LoVo (cell line): ENCODE results near the gene EVA1C.
"Not testable (repeated sequence)": the region's sequence is repeated elsewhere in the genome, so short reads cannot be mapped to it uniquely, and the experiment has no call there.

ENCODE experiments used
- DNase-seq: peaks from one replicate; pipeline ENCODE4 v3.0.0-alpha.2; 2016; ENCODE audit warnings: low spot score

The EVA1C gene

DNA sequence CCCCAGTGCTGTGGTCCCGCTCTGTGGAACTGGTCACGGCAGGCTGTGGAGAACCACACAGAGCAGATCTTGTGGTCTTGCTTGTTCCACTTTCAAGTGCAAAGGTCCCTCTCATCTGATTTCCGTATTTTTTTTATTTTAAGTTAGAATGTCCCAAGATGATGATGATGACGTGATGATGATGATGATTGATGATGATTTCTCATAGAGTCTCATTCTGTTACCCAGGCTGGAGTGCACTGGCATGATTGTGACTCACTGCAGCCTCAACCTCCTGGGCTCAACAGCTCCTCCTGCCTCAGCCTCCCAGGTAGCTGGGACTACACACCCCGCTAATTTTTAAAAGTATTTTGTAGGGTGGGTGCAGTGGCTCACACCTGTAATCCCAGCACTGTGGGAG is 12.2 kb downstream of the EVA1C start:
- no peak for DNase-seq

DNA sequence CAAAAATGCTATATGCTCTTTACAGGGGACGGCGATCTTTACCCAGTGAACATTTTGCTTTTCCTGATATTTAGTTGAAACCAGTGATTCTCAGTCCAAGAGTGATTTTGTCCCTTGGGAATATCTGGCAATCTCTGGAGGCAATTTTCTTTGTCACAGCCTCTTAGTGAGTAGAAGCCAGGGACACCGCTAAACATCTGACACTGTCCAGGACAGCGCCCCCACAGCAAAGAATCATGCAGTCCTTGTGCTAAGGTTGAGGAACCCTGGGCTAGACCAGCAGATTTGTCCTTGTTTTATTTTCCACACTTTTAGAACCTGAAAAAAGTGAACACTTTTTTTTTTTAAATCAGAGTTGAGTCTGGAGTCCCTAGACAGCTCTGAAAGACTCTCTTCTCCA is 13.1 kb downstream of the EVA1C start:
- no peak for DNase-seq

DNA sequence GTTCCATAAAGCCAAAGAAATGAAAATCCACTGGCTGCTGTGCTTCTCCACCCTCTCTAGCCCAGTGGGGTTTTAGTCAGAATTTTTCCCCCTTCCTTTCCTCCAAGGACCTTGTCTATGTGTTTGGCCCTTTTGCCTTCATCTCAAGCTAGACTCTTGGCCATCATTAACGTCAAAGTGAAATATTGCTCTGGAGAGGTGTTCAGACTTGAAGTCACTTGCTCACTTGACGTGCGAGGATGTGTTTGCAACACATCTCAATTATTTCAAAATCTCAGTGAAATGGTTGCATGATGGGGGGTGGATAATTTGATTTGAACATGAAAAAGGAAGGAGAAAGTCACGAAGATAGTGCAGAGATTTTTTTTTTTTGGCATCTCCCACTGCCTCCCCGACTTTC is 13.6 kb downstream of the EVA1C start:
- no peak for DNase-seq

DNA sequence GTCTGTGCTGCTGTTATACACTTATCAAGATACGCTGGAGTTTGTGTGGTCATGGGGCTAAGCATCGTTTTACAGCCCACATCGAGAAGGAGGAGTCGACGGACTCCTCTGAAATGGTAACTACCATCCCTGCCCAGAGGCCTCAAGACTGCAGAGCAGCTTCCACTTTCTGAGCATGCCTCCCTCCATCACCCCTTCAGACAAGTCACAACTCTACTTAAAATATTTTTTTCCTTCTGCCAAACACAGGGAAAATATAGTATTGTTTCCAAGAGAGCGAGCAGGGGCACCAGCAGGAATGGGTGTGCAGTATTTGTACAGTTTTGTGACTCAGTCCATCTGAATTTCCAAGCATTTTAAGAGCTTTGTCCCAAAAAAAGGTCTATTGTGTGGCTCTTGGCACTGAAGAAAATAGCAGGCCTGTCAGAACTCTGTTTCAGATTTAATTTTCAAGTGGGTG is 14.1 kb downstream of the EVA1C start:
- no peak for DNase-seq

DNA sequence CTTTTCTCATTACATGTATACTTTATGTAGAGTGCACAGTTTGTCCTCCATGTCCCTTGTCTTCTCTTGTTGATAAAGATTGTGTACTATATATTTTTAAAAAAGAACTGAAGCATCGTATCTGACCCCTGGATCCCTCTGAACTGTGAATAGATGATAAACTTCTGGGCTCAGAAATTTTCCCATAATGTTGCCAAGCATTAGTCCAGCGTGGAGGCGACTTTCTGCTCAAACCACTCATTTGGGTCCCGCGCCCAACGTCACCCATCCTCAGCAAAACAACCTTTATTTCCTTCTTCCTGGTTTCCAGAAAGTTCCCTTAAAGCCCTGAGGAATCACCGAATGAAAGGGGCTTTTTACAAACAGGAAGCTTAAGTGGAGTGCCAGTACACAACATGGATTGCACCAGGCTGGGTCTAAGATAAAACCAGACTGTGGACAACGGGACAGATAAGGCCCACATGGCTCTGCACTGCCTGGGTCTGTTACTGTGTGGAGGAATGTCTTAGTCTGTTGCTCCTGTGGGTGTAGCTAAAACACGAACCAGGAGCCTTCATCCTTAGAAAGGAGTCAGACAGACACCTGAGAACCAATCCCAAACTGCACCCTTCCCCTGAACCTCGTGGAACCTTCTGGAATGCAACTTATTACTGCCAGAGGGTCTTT is 15.6 kb downstream of the EVA1C start:
- DNase-seq = no peak

DNA sequence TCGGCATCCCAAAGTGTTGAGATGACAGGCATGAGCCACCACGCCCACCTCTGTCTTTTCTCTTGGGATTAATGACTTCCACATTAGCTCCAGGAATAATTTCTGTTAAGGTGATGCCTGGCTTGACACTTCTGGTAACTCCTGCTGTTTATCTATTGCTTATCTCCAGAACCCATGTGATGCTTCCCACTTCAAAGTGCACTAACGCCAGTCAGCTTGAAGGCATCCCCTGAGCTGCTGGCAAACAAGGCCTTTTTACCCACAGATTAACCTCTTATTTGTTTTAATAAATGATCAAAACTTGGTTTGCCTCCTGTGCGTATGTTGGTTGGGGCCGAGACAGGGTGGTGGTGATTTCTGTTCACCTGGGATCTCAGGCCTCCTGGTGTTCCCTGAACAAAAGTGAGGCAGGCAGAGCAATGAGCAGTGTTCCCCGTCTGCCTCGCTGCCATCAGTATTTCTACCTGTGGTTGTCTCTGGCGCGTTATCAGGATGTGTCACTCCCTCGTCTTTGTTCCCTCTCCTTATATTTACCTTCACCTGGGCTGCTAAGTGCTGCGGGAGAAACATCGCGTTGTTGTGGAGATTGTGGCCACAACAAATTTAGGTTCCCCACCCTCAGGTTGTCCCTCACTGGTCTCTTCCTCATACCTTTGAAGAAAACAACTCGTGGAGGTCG is 20.6 kb downstream of the EVA1C start:
- DNase-seq = peak; percentile 86

DNA sequence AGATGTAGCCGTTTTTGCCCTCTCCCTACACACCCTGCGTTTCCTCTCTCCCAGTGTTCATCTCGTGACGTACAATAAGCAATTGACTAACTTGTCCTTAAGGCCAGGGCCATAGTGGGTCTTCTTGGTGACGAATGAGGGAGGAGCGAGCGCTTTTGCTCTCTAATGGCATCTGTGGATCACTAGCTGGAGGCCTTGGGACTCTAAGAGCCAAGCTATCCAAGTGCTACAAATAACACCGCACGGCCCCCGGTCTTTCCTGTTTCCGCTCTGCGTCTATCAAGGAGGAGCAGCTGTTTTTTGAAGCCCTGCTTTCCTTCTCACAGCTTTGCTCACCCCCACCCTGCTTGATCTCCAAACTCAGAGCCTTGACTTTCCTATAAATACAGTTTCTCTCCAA is 25.2 kb downstream of the EVA1C start:
- DNase-seq = no peak

DNA sequence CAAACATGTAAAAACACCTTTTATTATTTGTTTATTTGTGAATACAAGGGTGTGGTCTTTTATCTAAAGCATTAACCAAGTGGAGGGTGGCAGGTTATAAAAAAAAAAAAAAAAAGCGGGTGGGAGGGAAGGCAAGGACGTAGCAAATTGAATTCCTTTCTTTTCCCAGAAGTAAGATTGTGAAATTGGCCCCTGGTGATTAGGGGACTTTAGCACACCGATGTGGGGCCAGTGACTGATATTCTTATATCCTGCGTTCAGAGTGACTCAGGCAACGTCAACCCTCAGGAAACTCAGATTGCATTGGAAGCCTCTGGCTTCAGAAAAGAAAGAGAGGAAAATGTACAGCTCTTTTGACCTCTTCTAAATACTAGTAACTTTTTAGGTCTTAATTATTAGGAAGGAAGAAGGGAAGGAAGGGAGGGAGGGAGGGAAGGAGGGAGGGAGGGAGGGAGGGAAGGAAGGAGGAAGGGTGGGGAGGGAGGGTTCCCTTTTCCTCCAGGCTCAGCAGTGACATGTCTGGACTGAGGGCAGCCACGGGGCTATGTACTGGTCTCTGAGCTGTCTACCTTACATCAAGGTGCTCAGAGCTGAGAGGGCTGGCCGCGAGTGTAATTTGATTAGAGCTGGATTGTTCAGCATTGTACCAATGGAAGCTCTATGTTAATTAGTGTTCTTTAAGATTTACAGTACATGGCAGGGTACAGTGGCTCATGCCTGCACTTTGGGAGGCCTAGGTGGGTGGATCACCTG is 30.2 kb downstream of the EVA1C start:
- DNase-seq = peak; percentile 50

DNA sequence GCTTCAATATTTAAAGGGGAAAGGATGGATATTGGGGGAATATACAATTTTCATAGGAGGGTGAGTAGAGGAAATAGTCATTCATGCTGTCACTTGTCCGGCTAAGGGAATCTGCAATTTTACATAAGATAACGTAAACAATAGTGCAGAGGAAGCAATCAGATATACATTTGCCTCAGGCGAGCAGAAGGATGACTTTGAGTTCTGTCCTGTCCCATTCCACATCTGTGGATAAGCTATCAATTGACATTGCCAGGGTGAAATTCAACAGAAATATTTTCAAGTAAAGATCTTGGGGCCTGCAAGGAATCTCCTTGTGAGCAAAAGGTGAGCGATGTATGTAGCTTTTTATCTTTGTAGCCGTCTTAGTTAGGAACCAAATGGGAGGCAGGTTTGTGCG is 32.6 kb downstream of the EVA1C start:
- no peak for DNase-seq

DNA sequence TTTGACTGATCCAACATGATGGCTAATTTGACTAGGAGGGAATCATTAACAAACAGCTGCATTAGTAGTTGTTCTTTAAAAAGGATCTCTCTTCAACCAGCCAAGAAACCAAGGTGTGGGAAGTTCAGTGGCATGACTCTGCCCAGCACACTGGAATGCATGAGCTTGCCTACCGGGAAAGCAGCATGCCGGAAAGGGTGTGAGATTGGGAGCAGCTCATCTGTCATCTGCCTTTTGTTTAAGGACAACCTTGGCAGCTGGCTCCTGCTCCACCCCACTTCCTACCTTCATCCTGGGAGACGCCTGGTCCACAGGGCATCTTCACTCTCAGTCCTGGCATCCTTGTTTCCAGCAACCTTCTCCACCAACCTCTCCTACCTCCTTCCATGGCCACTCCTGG is 33.9 kb downstream of the EVA1C start:
- not testable (repeated sequence) for DNase-seq

DNA sequence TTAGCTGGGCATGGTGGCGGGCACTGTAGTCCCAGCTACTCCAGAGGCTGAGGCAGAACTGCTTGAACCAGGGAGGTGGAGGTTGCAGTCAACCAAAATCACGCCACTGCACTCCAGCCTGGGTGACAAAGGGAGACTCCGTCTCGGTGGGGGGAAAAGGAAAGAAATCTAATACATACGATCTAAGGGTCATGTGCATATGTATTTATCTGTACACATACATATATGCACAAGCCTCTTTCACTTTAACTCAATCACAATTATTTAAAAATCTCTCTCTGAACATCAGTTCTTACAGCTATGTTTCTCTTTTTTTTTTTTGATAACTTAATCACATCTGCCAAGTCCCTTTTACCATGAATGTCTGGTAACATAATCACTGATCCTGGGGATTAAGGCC is 34.7 kb downstream of the EVA1C start:
- DNase-seq = no peak

DNA sequence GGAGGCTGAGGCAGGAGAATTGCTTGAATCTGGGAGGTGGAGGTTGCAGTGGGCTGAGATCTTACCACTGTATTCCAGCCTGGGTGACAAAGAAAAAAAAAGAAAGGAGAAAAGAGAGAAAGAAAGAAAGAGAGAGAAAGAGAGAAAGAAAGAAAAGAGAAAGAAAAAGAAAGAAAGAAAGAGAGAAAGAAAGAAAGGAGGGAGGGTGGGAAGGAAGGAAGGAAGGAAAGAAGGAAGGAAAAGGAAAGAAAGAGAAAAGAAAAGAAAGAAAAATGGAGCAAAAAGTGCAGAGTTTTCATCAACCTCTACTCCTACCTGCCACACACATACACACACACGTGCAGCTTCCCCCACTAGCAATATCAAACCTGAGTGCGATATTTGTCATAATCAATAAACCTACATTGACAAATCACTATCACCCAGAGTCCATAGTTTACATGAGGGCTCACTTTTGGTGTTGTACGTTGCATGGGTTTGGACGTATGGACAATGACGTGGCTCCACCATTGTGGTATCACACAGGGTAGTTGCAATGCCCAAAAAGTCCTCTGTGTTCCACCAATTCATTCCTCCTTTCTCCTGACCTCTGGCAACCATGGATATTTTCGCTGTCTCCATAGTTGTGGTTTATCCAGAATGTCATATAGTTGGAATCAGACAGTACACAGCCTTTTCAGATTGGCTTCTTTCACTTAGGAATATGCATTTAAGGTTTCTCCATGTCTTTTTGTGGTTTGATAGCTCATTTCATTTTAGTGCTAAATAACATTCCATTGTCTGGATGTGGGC is 36.5 kb downstream of the EVA1C start:
- no peak for DNase-seq

DNA sequence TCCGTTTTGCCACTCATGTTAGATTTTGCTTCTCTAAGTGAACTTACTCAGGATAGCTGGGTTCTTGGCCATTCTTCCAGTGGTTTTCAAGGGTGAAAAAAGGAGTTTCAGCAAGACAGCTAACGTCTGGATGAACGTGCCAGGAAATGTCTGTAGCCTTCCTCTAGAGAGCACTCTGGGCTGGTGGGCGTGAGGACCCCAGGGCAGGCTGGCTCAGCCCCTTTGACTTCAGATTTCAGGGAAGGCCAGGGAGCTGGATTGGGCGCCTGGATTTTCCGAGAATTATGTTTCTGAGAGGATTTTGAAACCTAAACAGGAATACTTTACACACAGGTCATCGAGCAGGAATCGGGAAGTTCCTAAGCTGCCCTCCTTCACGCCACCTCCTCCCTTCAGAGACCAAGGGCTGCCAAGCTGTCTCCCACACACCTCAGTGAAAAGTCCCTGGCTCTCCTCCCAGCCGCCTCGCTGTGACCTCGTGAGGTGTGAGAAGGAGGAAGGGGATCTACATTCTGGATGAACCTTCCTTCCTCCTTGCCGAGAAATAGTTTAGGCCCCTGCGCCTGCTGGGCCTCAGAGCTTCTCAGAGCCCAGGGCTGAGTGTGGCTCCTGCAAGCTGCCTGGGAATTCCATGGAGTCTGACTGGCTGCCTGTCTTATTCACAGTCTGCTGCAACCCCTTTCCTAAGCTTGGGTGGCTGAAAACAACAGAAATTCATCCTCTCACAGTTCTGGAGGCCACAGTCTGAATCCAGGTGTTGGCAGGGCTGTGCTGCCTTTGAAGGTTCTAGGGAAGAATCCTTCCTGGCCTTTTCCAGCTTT is 38.6 kb downstream of the EVA1C start:
- DNase-seq = peak; percentile 29

DNA sequence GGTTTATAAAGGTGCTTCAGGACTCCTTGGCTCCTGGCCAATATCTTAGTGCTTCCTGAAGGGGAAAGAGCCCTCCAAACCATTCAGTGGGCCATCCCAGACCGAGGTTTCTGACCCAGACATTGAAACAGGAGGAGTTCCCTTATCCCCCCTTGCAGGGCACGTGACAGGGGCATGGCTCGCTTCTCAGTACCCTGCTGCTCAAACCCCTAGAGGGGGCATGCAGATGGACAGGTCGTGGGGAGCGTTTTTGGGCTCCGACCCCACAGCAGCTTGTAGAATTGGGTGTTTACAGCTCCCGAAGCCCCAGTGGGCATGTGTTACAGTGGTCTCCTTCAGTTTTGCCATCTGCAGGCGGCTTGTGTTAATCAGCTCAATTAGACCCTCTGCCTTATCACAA is 39.7 kb downstream of the EVA1C start:
- DNase-seq = not testable (repeated sequence)

DNA sequence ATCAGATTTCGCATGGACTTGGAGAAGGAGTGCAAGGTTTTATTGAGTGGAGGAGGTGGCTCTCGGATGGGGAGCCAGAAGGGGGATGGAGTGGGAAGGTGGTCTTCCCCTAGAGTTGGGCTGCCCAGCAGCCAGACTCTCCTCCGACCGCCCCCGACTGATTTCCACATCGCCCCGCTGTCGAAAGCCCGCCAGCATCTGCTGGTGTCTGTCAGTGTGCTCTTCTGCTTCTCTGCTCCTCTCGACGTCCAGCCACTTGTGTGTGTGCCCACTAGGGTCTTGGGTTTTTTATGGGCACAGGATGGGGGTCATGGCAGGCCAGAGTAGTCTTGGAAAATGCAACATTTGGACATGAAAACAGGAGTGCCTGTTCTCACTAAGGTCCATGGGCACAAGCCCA is 40.1 kb downstream of the EVA1C start:
- no peak for DNase-seq

DNA sequence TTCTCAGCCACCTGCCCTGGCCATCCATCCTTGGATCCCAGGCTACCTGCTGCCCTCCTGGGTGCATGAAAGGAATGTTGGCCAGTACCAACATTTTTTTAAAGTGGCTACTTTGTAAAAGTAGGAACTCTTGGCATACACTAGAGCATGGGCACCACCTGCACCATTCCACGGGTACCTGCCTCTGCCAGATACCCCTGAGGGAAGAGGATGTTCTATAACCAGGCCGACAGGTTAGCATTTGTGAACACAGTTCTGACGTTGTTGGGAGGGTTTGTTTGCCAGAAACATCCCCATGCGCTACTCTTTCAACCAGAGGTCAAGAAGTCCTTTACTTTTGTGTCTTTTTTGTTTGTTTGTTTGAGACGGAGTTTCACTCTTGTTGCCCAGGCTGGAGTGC is 43.0 kb downstream of the EVA1C start:
- DNase-seq = no peak

DNA sequence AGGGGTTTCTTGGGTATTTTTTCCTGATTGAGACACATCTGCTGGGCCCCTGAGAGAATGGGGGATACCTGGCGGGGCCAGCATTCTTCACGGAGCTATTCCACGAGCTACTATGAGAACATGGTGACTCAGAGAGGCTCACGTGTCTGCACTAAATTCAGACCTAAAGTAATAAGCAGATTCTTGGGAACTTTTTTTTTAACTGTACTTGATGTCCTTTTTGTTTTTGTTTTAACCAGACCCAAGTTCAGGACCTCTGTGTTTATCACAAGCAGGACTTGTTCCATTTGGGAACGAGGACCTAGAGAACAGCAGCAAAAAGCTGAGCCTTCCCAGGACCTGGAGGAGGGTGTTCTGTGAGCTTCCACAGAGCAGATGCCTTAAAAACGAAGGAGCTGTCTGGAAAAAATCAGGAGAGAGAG is 44.0 kb downstream of the EVA1C start:
- DNase-seq = peak; percentile 73

DNA sequence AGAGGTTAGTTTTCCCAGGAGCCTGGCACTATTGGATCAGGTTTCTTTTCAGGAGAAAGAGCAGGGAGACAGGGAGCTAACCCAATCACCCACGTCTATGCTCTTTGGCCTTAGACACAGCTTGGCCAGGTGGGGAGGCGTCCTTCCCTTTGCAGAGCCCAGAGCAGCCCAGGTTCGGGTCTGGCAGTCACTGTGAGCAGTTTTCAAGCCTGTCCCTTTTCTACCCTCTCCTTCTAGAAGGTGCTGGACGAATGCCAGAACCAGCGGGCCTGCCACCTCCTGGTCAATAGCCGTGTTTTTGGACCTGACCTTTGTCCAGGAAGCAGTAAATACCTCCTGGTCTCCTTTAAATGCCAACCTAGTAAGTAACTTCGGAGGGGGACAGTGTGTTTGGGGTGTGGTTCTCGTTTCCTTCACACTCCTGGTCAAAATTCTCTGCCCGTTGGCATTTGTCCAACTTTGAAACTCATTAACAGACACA is 44.9 kb downstream of the EVA1C start:
- DNase-seq = peak; percentile 94

DNA sequence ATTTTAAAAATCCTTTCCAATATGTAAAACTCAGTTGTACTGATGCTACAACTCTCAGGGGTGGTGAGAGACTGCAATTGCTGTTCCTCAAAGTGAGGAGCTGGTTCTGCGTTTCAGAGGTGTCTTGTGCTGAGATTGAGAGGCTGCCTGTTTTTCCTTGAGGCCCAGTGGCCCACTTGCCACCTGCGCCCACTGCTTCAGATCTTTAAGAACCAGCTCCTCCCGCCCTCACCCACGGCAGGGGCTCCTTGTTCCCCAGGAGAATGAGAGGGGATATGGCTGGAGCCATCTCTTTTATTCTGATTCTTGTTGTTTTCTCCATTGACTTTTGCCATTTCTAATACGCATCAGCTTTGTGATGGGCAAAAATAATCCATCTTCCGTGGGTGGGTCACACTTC is 45.5 kb downstream of the EVA1C start:
- DNase-seq = no peak

DNA sequence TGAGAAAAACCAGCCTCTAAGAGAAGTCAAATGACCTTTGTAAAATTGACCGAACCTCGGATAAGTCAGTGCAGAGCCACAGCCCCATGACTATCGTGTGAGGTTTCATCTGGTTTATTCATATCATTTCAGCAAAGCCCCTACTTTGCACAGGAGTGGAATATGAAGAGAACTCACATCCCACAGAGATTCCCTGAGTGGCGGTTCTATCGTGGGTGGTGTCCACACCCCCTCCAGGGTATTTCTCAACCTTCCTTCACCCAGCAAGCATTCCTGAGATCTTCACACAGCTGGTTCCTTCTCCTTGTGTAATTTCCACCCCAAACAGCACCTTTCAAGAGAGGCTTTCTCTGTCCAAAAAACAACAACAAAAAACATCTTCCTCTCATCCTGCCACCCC is 47.5 kb downstream of the EVA1C start:
- DNase-seq = no peak

DNA sequence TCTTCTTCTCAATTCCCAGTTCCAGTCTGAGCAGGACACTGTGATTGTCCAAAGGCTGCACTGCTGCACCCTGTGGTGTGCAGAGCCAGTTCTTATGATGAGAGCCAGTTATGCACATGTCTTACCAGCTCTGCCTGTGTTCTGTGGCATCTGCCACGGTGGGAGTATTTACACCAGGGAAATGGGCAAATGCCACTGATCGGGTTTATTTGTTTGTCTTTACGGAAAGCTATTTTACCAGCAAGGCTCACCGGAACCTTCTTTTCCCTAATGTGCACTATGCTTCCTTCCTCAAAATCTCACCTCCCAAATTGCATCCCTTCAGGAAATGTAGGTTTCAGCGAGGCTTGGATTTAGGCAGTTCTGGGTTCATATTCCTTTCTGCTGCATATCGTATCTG is 49.0 kb downstream of the EVA1C start:
- no peak for DNase-seq
